GM19023 (cell line): ENCODE data around the gene CEBPZOS.

ENCODE experiments used
- ATAC-seq: cut with Tn5 transposase; IDR thresholded peaks from one replicate; pipeline ENCODE4 v1.9.1; 2021; ENCODE audit warnings: mild to moderate bottlenecking, moderate library complexity; ENCODE audit not compliant: unreplicated experiment

CEBPZOS gene

DNA sequence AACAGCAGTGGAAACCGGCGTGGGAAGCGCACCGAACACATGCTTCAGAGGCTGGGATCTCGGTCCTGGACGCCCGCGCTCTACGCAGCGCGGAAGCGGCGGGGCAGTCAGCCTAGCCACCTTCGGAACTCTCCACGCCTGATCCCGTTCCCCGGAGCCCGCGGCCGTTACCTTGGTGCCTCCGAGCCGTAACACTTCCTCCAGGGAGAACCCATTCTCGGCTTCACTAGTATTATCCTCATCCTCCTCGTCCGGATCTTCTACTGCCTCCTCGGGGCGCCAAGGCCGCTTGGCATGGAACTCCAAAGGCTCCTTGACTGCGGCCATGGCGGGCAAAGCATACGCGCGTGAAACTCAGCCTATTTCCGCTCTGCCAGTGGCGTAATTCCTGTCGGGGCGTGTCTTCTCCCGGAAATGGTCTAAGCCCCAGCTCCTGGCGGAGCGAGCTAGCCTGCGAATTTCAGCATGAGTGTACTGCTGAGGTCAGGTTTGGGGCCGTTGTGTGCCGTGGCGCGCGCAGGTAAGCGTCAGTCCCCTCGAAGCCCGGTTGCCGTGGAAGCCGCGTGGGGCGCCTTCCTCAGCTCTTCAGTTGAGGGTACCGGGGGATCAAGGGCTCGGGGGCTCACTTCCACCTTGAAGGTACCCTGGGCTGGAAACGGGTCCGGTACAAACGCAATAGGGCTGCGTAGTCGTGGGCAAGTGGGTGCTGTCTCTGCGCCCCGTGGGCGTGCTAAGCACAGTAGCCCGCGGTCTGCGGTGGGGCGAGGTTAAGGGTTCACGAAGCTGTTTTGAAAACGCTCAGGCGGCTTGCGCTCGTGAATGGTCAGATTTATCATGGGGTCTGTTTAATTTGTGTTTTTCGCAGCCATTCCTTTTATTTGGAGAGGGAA, 35.2 kb downstream of the CEBPZOS start, which contains the start of the genes CEBPZ and NDUFAF7:
TSS of gene CEBPZ (minus strand) at position 356 of the 890 bp plus-strand sequence. CDS start at position 327, 29 bp downstream.
TSS of gene NDUFAF7 (plus strand) at position 418 of the 890 bp plus-strand sequence. CDS start at position 466, 48 bp downstream.
- ATAC-seq = peak; percentile 96

DNA sequence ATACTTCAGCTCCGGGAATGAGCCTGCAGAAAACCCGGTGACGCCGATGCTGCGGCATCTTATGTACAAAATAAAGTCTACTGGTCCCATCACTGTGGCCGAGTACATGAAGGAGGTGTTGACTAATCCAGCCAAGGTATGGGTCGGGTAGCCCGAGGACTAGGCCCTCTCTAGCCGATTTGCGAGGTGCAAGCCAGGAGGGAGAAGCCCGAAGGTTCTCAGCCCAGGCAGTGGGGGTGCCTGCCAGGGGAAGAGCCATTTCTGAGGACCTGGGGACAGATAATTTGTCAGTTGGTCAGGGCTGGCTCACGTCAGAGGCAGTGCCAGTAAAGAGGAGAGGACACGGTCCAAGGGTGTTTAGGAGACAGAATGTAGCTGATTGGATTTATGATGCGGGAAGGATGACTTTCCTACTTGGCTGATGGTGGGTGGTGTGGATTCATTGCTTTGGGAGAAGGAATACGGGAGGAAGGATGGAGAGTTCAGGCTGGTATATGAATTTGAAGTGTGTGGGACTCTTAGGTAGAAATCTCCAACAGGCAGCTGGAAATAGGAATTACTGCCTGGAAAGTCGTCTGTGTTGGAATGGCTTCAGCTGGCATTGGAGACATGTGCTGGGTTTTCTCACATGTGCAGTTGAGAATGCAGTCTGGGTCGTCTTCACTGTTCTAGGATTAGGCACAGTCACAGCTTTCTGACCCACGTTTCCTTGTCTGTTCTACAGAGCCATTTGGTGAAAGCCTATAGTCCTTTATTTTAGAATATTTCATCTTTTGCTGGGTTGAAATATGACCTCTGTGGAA, 36.0 kb downstream of the CEBPZOS start:
- ATAC-seq = peak; percentile 8

DNA sequence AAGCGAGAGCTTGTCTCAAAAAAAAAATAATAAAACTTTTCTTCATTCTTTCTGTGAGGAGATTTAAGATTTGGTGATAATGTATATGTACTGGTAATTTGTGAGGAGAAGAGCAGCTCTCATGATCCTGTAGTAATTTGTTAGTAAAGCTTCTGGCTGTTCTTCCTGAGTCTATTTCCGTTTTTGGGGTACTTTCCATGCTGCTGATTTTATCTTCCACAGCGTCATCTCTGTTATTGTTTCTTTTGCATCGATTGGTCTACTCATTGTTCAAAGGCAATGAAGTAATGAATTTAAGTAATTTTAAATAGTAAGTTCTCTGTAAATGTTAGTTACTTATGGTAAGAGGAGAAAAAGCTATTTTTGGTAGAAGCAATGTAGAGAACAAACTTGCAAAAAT, 47.1 kb downstream of the CEBPZOS start:
- ATAC-seq = no peak

DNA sequence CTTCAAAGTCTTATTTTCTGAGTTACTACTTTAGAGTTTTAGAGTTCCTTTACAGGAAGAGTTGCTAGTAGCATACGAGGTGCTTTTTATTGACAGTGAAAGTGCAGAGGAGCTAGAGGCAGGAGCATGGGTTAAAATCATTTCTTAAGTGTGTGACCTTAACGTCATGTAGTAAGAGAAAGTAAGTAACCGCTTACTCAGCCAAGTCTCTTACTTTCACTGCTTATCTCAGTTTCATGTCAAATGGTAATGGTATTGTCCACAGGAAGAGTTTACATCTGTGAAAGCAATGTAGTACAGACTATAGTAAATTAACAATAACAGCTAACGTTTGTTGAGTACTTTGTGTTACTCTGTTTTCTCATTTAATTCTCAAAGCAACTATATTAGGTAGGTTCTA, 47.7 kb downstream of the CEBPZOS start:
- ATAC-seq = no peak

DNA sequence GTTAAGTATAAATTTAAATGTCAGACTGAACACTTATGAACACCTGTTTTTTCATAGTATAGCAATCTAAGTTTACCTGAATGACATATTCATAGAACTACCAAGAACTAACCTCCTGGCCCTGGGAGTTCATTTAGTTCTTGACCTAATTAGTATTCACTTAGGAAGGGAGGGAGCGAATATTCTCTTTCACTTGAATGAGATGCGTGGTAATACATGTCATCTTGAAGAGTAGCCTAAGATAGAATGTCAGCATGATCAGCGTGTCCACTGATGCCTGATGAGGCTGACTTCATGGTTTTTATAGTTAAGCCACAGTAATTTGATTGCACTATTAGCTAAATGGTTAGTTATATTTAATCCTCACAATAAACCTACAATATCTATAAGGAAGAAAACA, 48.5 kb downstream of the CEBPZOS start:
- no peak for ATAC-seq

DNA sequence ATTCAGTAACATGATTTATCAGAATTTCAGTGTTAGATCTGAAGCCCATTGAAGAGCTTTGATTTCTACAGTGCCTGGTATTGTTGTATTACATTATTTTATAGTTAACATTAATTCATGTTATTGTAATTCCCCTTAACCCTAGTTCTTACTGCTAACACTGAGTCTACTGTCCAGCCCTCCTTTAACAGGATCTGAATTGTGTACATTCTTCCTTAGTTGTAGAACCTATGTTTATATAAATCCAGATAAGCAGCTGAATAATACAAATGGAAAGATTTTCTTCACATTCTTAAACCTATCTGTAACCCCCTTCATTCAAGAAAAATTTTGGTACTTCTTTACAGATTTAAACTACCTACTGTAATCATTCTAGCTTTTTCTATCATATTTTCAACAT, 49.9 kb downstream of the CEBPZOS start:
- no peak for ATAC-seq

DNA sequence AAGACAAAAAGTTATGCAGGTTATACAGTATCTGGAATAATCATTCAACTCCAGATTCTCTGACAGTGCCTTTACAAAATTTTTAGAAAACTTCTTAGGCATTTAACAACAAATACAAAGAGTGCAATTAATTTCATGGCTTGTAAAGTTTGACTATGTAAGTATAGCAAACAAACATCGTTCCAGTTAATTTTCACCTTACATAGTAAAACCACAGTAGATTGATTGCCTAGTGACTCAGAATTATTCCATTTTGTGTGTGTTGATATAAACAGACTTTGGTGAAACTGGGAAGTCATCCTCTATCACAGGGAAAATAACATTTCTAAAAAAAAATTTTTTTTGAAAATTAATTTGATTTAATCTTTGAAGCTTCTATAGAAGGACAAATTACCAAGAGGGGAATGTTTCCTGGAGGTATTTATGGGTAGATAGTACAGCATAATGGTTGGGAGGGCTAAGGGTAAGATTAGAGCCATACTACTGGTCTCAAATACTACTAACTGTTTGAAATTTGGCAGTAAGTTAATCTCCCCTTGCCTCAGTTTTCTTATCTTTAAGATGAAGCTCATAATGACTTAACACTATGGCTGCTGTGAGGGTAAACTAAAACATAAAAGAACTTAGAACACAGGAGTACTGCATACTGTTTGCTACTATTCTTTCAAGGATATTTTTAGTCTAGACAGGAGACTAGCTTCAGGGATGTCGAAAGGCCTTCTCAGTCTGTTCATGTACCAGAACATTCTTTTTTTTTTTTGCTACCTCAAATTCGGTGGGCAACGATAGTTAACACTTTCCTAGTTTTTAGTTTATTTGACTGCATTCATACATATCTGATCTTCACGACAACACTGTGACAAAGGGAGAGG, 54.8 kb downstream of the CEBPZOS start:
- ATAC-seq = no peak
